HepG2 (cell line): ENCODE measurements around the gene BCLAF1. TPM values are rescaled to one million over a fixed set of nuclear protein-coding genes. Genes with fewer than 3 reads are reported as not detected.

Experiments
- ATAC-seq: fragments of 200-7000 bp; cut with Tn5 transposase; 3 replicates; pipeline ENCODE4 v1.9.1; 2020; ENCODE audit warnings: mild to moderate bottlenecking, moderate library complexity
- BruUV-seq: library from RNA; stranded (reverse); fragments of 400-500 nt; replicated peaks from 2 replicates; lab custom pipeline; 2021; lab: Mats Ljungman, UMichigan
- CTCF ChIA-PET: fragments of 300-600 bp; formaldehyde crosslinking; extraction: SDS; loops from one replicate; lab custom pipeline; 2021; ENCODE audit warnings: low total read pairs, inconsistent platforms, low intra/inter-chr PET ratio; lab: Yijun Ruan, JAX
- POLR2A ChIA-PET: fragments of 350-600 bp; sonication (Branson Sonifier 250); formaldehyde crosslinking; loops from one replicate; lab custom pipeline; 2020; ENCODE audit warnings: antibody characterized with exemption, inconsistent platforms; lab: Yijun Ruan, JAX
- DNase-seq: peaks from one replicate; pipeline ENCODE4 v3.0.0-alpha.2; 2015; ENCODE audit warnings: low spot score
- FAIRE-seq: peaks from 3 replicates; lab custom pipeline; 2011; peaks lifted over from hg19 to GRCh38; lab: Jason Lieb, UNC
- H2AFZ ChIP-seq: one replicate; pipeline ENCODE4 v1.6.1; 2011; ENCODE audit warnings: low read length, inconsistent platforms
- H3K27ac ChIP-seq: fragments of 300-600 bp; 3 replicates; pipeline ENCODE4 v1.8.0; 2011; ENCODE audit warnings: mixed run types, mild to moderate bottlenecking, mixed read lengths, low read length, inconsistent platforms; ENCODE audit not compliant: insufficient read depth; ENCODE audit errors: extremely low read length
- H3K27me3 ChIP-seq, 2 experiments: fragments of 200-600 bp in 1 of 2; 2 replicates in 1 of 2; 3 replicates in 1 of 2; pipeline versions ENCODE4 v1.6.0 to v1.8.0; 2011; ENCODE audit warnings: low read length in 2 of 2, mild to moderate bottlenecking in 2 of 2, moderate library complexity in 2 of 2, inconsistent platforms in 1 of 2; ENCODE audit not compliant: insufficient read depth in 2 of 2, control insufficient read depth in 1 of 2
- H3K36me3 ChIP-seq, 2 experiments: fragments of 200-600 bp in 1 of 2; replicated peaks in 1 of 2; 2 replicates in 1 of 2; 3 replicates in 1 of 2; pipeline versions ENCODE4 v1.5.1 to v1.8.0; 2011; ENCODE audit warnings: low read length in 2 of 2, inconsistent platforms in 1 of 2; ENCODE audit not compliant: insufficient read depth in 2 of 2, control insufficient read depth in 1 of 2
- H3K4me1 ChIP-seq: 2 replicates; pipeline ENCODE4 v1.5.1; 2012; ENCODE audit warnings: low read length, inconsistent platforms; ENCODE audit not compliant: insufficient read depth
- H3K4me2 ChIP-seq: 2 replicates; pipeline ENCODE4 v1.6.0; 2011; ENCODE audit warnings: low read depth, low read length, inconsistent platforms
- H3K4me3 ChIP-seq, 3 experiments: fragments of 200-600 bp in 1 of 3; sonication (generic), shearing (Covaris generic) in 1 of 3; replicated peaks in 1 of 3; 2 replicates each; pipeline ENCODE4 v1.5.1; 2011 to 2016; ENCODE audit warnings: low read length in 3 of 3, inconsistent platforms in 2 of 3, low read depth in 2 of 3, mild to moderate bottlenecking in 2 of 3, control low read depth in 1 of 3, mixed read lengths in 1 of 3; ENCODE audit not compliant: insufficient read depth in 1 of 3
- H3K79me2 ChIP-seq: one replicate; pipeline ENCODE4 v1.6.1; 2011; ENCODE audit warnings: low read length, inconsistent platforms; ENCODE audit not compliant: insufficient read depth
- H3K9ac ChIP-seq: 2 replicates; pipeline ENCODE4 v1.6.0; 2011; ENCODE audit warnings: mild to moderate bottlenecking, low read depth, low read length, inconsistent platforms; ENCODE audit not compliant: insufficient read depth
- H3K9me3 ChIP-seq: 2 replicates; pipeline ENCODE4 v1.5.1; 2012; ENCODE audit warnings: mild to moderate bottlenecking, low read length
- H4K20me1 ChIP-seq: 2 replicates; pipeline ENCODE4 v1.6.0; 2011; ENCODE audit warnings: inconsistent platforms, mild to moderate bottlenecking, low read length, moderate library complexity; ENCODE audit not compliant: insufficient read depth
- ATF4 ChIP-seq, 2 experiments: fragments of 450-650 bp in 1 of 2; sonication (generic) in 1 of 2; formaldehyde crosslinking; IDR thresholded peaks; 2 replicates each; pipeline versions ENCODE4 v1.5.0 to v1.8.0; 2020 to 2022; ENCODE audit warnings: mild to moderate bottlenecking in 1 of 2, missing genetic modification reagents in 1 of 2
- ATF7-NPFF ChIP-seq: sonication (generic); formaldehyde crosslinking; IDR thresholded peaks from 2 replicates; pipeline ENCODE4 v1.8.1; 2023; ENCODE audit warnings: mild to moderate bottlenecking, low read depth, missing genetic modification reagents, moderate library complexity
- BHLHE40 ChIP-seq: IDR thresholded peaks from 2 replicates; pipeline ENCODE4 v1.6.1; 2011; ENCODE audit warnings: low read length, improper control_type of control experiment
- DNMT1 ChIP-seq: sonication (generic); formaldehyde crosslinking; IDR thresholded peaks from 2 replicates; pipeline ENCODE4 v1.5.1; 2020; ENCODE audit warnings: mild to moderate bottlenecking, missing genetic modification reagents
- ETS1 ChIP-seq: sonication (generic); formaldehyde crosslinking; IDR thresholded peaks from 2 replicates; pipeline ENCODE4 v1.4.0; 2020; ENCODE audit warnings: missing genetic modification reagents
- FOXA3 ChIP-seq: IDR thresholded peaks from 2 replicates; pipeline ENCODE4 v1.6.1; 2016; ENCODE audit warnings: missing genetic modification reagents, missing compliant biosample characterization
- PRDM4 ChIP-seq: sonication (generic); formaldehyde crosslinking; IDR thresholded peaks from 2 replicates; pipeline ENCODE4 v1.9.0; 2021; ENCODE audit warnings: missing genetic modification reagents, borderline replicate concordance
- ZNF138 ChIP-seq: sonication (generic); formaldehyde crosslinking; IDR thresholded peaks from 2 replicates; pipeline ENCODE4 v1.5.0; 2020; ENCODE audit warnings: mild to moderate bottlenecking, low read depth, missing genetic modification reagents
- ZNF543 ChIP-seq: sonication (generic); formaldehyde crosslinking; IDR thresholded peaks from 2 replicates; pipeline ENCODE4 v1.4.0; 2020; ENCODE audit warnings: mild to moderate bottlenecking, missing genetic modification reagents
- WGBS: methylation state at CpG from one replicate; pipeline ENCODE4 v1.1.6; 2017; ENCODE audit warnings: low lambda C conversion rate; 5-methylcytosine and 5-hydroxymethylcytosine counted together
- in situ Hi-C: cut with HindIII; loops from 2 replicates; pipeline ENCODE4 v1.10.0; 2017; ENCODE audit warnings: low pct_unique_long_range_greater_than_20kb; ENCODE audit not compliant: extremely low pct_ligation_motif_present
- intact Hi-C: fragments of 100-400 bp; cut with micrococcal nuclease; formaldehyde crosslinking; loops from one replicate; pipeline ENCODE4 v1.10.0; 2022; ENCODE audit not compliant: unreplicated experiment
- polyA plus RNA-seq, 8 experiments: library from polyadenylated mRNA; depleted of rRNA in 3 of 8; stranded (reverse) in 7 of 8; unstranded in 1 of 8; fragments of >200 nt; fragmentation: Illumina TruSeq in 4 of 8; extraction: Trizol in 4 of 8; gene quantifications; 2 replicates each; pipeline versions ENCODE4 v1.2.1 to v1.2.3, GENCODE V29; 2011 to 2016; ENCODE audit warnings: low read depth in 4 of 8, missing spikeins in 1 of 8, mixed read lengths in 1 of 8; ENCODE audit not compliant: insufficient read depth in 1 of 8
- total RNA-seq, 5 experiments: library from RNA; depleted of rRNA; stranded (reverse); fragments of >200 nt; fragmentation: Illumina TruSeq; extraction: Trizol; gene quantifications; 2 replicates each; pipeline ENCODE4 v1.2.3, GENCODE V29; 2016; ENCODE audit warnings: low read depth in 1 of 5
- TF ChIP-seq, protein P1 (sequence below): sonication (generic); formaldehyde crosslinking; IDR thresholded peaks from 2 replicates; pipeline ENCODE4 v1.5.0; 2020; ENCODE audit warnings: missing genetic modification reagents
- TF ChIP-seq, protein P2 (sequence below): IDR thresholded peaks from 2 replicates; pipeline ENCODE4 v1.6.1; 2012; ENCODE audit warnings: low read depth, low read length, improper control_type of control experiment

The BCLAF1 gene
- total and polyA plus RNA-seq, 2 of the 13 experiments (the other 11 are each of a cell fraction or from before 2014, with no cell fraction given) = 55.3 to 292 TPM

DNA sequence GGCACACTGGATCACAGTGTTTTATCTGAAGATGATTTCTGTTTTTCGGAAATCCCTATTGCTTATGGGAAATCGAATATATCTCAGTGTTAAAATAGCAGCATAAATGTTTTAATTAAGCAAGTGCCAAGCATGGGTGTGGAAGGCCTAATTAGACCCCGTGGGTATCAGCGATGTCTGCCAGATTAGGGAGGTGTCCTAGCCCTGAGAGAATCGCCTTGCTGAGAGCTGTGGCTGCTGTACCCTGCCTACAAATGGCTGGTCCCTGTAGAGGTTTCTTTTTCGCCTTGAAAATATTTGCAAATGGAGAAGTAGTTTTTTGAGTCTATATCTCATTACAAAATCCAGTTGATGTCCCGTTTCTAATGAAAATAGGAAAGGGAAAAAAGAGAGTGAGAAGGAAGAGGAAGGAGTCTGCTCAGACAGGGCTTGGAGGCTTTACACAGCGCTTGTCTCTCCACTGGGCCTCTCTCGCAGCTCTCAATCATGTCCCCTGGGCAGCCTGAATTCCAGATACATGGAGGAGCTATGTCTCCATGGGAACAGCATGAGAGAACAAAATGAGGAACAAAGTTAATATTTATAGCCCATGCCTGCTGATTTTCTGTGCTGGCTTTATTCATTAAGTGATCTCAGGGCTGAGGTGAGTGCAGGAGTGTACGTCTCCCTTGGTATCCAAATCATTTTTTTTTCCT is 35.2 kb upstream of the BCLAF1 start (continued):
- TF ChIP-seq ZNF543 = no peak

DNA sequence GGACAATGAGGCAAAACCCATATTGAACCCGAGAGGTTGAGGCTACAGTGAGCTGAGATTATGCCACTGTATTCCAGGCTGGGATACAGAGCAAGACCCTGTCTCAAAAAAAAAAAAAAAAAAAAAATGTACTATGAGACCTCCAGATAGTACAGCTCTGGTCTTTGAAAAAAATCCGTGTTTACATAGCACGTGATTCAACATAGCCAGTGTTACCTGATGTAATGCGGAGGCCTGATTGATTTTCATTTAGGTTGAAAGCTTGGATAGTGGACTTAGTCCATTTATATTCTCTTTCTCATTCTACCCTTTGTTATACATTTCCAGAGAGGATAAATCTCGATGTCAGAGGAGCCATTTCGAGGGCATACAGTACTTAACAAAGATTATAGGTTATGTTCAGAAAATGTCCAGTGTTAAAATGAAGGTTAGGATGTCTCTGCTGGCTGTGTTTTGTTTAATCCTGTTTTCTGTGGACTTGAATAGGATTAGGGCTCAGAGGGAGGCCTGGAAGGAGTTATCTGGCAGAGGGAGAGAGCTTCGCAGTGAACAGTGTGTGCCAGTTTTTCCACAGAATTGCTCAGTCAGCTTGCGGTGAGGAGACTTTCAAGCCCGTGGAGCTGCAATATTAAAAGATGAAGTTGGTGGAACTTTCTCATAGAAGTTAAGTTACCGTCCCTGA is 33.9 kb upstream of the BCLAF1 start:
- Histone ChIP-seq H3K79me2 (no peaks in the 10 kb centered on the region), H3K27me3 (no peaks in the 10 kb centered on the region; a peak in 2 of 5 replicates), H3K4me1 (no peaks in the 10 kb centered on the region; the same call in 1 of the 2 replicates), H4K20me1 (no peaks in the 10 kb centered on the region), H3K9me3 (no peaks in the 10 kb centered on the region), H3K4me3 (no peak overlapping the region), H3K9ac (no peak overlapping the region), H3K36me3 (no peaks in the 10 kb centered on the region), H3K4me2 (no peak overlapping the region), H3K27ac (no peak overlapping the region), H2AFZ (no peak overlapping the region)
- ATAC-seq = peak; percentile 52
- ChIA-PET CTCF (no interaction called here), POLR2A (interaction anchor here (0.9 to 1.2 kb wide), 2 partner anchors 33 to 97 kb away, joined by 3 to 4 read pairs; partner anchors contain the start of gene BCLAF1)
- DNase-seq = no peak
- 29% methylated on average over 10 of the region's 10 CpGs for WGBS
- no peak for FAIRE-seq
- BruUV-seq = no TSS peak
- in situ Hi-C loops (loop anchor here (25.0 kb wide), 1 partner anchor 786 kb away; no protein-coding TSS in a partner anchor), intact Hi-C loops (no loop called here)
- TF ChIP-seq BHLHE40 (peak; percentile 70), ATF4 (CRISPR knock-in tag; IDR thresholded peaks at IDR 0.05) (peak in 1 of 2 experiments; percentile 57; a peak in 1 of 4 replicates), PRDM4 (no peak), DNMT1 (CRISPR knock-in tag) (no peak), FOXA3 (0 out of 2 replicates have a peak, but pooled peaks have one; percentile 37), ETS1 (CRISPR knock-in tag) (no peak), ZNF138 (CRISPR knock-in tag) (no peak), ATF7-NPFF (CRISPR knock-in tag) (no peak)
- TF ChIP-seq, protein P1, sequence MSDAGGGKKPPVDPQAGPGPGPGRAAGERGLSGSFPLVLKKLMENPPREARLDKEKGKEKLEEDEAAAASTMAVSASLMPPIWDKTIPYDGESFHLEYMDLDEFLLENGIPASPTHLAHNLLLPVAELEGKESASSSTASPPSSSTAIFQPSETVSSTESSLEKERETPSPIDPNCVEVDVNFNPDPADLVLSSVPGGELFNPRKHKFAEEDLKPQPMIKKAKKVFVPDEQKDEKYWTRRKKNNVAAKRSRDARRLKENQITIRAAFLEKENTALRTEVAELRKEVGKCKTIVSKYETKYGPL (CRISPR knock-in tag) = no peak
- TF ChIP-seq, protein P2, sequence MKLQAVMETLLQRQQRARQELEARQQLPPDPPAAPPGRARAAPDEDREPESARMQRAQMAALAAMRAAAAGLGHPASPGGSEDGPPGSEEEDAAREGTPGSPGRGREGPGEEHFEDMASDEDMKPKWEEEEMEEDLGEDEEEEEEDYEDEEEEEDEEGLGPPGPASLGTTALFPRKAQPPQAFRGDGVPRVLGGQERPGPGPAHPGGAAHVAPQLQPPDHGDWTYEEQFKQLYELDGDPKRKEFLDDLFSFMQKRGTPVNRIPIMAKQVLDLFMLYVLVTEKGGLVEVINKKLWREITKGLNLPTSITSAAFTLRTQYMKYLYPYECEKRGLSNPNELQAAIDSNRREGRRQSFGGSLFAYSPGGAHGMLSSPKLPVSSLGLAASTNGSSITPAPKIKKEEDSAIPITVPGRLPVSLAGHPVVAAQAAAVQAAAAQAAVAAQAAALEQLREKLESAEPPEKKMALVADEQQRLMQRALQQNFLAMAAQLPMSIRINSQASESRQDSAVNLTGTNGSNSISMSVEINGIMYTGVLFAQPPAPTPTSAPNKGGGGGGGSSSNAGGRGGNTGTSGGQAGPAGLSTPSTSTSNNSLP = 0 out of 2 replicates have a peak, but pooled peaks have one; percentile 15
